Measurements from ENCODE around the gene HOXC5.

Gene HOXC5

DNA sequence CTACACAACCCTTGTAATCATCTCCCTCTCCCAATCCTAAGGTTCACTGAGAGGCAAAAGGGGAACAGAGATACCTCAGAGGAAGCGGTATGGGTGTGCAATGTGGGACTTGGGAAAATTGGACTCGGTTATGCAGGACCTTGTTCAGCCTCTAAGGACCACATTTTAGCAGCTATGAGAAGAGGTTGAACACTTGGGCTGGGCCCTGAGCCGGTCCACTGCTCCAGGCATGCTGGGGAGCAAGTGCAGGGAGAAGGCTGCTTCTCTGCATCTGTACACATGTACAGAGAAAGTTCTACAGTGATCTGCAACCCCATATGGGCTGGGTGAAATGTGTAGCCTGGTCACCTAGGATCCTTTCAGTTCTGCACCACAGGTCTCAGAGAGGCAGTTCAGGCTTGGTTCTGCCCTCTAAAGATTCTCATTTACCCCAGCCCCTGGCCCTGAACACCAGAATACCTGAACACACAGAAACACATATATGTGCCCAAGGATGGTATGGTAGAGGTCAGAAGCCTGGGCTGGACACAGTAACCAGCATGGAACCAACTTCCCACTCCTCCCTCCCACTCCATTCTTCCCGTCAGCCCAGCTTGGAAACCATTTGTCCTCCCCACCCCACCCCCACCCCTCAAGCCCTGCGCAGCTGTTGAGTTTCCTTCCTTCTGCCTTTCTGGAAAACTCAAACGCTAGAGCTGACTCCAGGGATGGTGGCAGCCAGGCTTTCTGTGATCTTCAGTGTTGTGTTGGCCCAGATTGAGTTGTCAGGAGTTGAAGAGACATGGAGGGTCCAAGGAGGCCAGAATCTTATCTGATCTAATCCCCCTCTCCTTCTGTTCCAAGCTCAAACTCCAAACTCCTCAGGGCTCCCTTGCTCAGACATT lies 10.4 kb downstream of the HOXC5 start:
- no peak overlapping the region for H3K4me3 ChIP-seq (ENCODE audit: low read depth, low read length)
- TF ChIP-seq CTCF (IDR thresholded peaks at IDR 0.05; ENCODE audit: low read depth, low read length, missing control alignments) = no peak
- DNase-seq (ENCODE audit: low read depth) = no peak

- no peak for TF ChIP-seq CTCF (IDR thresholded peaks at IDR 0.05; ENCODE audit: low read depth, low read length, missing control alignments)
Observed at GRCh38 chr12:54044425-54045103, 11.7 kb downstream of the HOXC5 start.

GRCh38 chr12:54045401-54045800 lies 12.6 kb downstream of the HOXC5 start:
- no peak overlapping the region for H3K4me3 ChIP-seq (ENCODE audit: low read depth, low read length)
- TF ChIP-seq CTCF (IDR thresholded peaks at IDR 0.05; ENCODE audit: low read depth, low read length, missing control alignments) = no peak
- no peak for DNase-seq (ENCODE audit: low read depth)

More at GRCh38 chr12:54044425-54045103, 11.7 kb downstream of the HOXC5 start:
- no peak overlapping the region for H3K4me3 ChIP-seq (ENCODE audit: low read depth, low read length)
- no peak for DNase-seq (ENCODE audit: low read depth)

- no peak for DNase-seq (ENCODE audit: low read depth)
- H3K4me3 ChIP-seq (ENCODE audit: low read depth, low read length) = no peak overlapping the region
- TF ChIP-seq CTCF (IDR thresholded peaks at IDR 0.05; ENCODE audit: low read depth, low read length, missing control alignments) = no peak
Observed at GRCh38 chr12:54045868-54046521, 13.1 kb downstream of the HOXC5 start.

DNA sequence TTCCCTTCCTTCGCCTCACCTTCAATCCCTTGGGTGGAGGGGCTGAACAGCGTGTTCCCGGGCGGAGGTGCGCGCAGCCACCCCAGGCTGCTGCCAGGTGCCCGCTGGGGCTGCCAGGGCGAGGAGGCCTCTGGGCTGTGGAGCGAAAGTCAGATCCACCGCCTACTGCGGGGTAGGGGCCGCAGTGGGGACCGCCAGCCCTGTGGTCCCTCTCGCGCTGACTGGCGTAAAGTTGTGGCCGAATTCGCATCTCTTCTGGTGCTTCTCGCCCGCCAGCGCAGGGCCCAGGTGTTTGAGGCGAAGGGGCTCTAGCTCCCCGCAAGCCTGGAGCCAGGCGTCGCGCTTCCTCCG lies 13.9 kb downstream of the HOXC5 start:
- no peak for DNase-seq (ENCODE audit: low read depth)
- no peak for TF ChIP-seq CTCF (IDR thresholded peaks at IDR 0.05; ENCODE audit: low read depth, low read length, missing control alignments)
- H3K4me3 ChIP-seq (ENCODE audit: low read depth, low read length) = no peak overlapping the region

DNA sequence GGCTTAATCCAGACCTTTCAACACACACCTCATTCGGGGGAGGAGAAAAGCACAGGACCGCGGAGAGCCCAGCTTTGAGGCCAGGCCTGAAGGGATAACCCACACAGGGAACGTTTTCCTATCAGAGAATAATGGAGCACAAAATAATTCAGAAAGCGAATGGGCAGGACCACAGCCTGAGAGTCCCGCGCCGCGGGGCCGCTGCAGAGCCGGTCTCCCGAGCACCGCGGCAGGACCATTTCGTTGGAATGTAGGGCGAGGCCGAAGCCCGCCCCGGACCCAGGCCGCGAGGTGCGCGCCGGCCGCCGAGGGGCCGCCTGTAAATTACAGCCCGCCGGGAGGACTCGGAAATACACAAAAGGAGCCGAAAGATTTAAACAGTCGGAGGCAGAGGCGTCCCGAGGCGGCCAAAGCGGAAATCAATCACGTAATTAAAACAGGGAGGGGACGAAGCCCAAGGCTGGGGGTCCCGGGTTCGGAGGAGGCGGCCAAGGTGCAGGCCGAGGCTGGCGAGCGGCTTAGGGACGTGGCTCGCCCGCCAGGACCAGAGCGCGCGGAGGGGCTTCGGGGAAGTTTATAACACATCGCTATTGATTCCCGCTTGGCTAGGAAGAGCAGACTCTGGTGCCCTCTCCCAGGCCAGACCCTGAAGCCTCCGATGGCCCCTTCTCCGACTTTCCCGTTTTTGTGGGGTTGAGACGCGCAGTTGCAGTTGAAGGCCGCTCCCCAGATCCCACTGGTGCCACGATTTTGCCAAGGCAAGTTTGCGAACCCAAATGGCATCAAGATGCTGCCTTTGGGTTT lies 14.5 kb downstream of the HOXC5 start:
- TF ChIP-seq CTCF (IDR thresholded peaks at IDR 0.05; ENCODE audit: low read depth, low read length, missing control alignments) = no peak
- H3K4me3 ChIP-seq (ENCODE audit: low read depth, low read length) = no peak overlapping the region
- DNase-seq (ENCODE audit: low read depth) = no peak
